NT2/D1 (cell line): Measurements from ENCODE around the gene SNX9.
"Not testable (repeated sequence)": the region's sequence is repeated elsewhere in the genome, so short reads cannot be mapped to it uniquely, and the experiment has no call there.

Experiments
- DNase-seq: peaks from one replicate; pipeline ENCODE4 v3.0.0-alpha.2; 2011; ENCODE audit warnings: low read depth, low spot score
- H3K27me3 ChIP-seq: 2 replicates; pipeline ENCODE4 v1.6.0; 2011; ENCODE audit warnings: mild to moderate bottlenecking; ENCODE audit not compliant: insufficient read length, insufficient read depth
- H3K36me3 ChIP-seq: 2 replicates; pipeline ENCODE4 v1.6.1; 2011; ENCODE audit warnings: mild to moderate bottlenecking, low read length, mixed read lengths; ENCODE audit not compliant: insufficient read depth, insufficient read length
- H3K4me1 ChIP-seq: 2 replicates; pipeline ENCODE4 v1.5.1; 2011; ENCODE audit not compliant: insufficient read depth, insufficient read length
- H3K4me3 ChIP-seq: 2 replicates; pipeline ENCODE4 v1.5.1; 2011; ENCODE audit warnings: low read depth; ENCODE audit not compliant: insufficient read length
- H3K9ac ChIP-seq: 2 replicates; pipeline ENCODE4 v1.6.0; 2011; ENCODE audit warnings: low read depth; ENCODE audit not compliant: insufficient read length
- H3K9me3 ChIP-seq: 2 replicates; pipeline ENCODE4 v1.5.1; 2011; ENCODE audit warnings: mild to moderate bottlenecking, low read length; ENCODE audit not compliant: insufficient read depth
- SUZ12 ChIP-seq: IDR thresholded peaks from 2 replicates; pipeline ENCODE4 v1.6.1; 2011; ENCODE audit not compliant: insufficient read length, insufficient read depth; ENCODE audit errors: extremely low read depth
- YY1 ChIP-seq: IDR thresholded peaks from 2 replicates; pipeline ENCODE4 v1.6.1; 2011; ENCODE audit not compliant: insufficient read length, insufficient read depth
- ZNF274 ChIP-seq: IDR thresholded peaks from 2 replicates; pipeline ENCODE4 v1.6.1; 2011; ENCODE audit warnings: mild to moderate bottlenecking, low read depth, low read length

SNX9 gene

DNA sequence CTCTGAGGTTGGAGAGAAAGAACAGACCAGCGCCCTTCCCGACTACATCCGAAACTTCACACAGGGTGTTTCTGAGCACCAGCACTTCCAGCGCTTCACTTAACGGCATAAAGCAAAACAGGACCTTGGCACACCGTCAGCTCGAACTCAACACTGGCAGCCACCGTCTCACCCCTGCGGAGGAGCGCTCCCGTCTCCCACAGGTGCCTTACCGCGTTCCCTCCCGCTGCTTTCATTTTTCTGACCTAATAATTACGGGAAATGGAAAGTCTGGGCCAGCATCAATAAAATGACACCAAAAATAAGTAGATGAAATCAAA, 120.9 kb downstream of the SNX9 start:
- H3K4me1 ChIP-seq = no peaks in the 10 kb centered on the region
- H3K9ac ChIP-seq = no peak overlapping the region
- H3K9me3 ChIP-seq = no peaks in the 10 kb centered on the region
- H3K36me3 ChIP-seq = peaks cover 50% of the 10 kb centered on the region
- no peak for TF ChIP-seq YY1
- no peak for TF ChIP-seq ZNF274
- no peak for TF ChIP-seq SUZ12
- no peak overlapping the region for H3K4me3 ChIP-seq
- no peaks in the 10 kb centered on the region for H3K27me3 ChIP-seq
- DNase-seq = no peak

DNA sequence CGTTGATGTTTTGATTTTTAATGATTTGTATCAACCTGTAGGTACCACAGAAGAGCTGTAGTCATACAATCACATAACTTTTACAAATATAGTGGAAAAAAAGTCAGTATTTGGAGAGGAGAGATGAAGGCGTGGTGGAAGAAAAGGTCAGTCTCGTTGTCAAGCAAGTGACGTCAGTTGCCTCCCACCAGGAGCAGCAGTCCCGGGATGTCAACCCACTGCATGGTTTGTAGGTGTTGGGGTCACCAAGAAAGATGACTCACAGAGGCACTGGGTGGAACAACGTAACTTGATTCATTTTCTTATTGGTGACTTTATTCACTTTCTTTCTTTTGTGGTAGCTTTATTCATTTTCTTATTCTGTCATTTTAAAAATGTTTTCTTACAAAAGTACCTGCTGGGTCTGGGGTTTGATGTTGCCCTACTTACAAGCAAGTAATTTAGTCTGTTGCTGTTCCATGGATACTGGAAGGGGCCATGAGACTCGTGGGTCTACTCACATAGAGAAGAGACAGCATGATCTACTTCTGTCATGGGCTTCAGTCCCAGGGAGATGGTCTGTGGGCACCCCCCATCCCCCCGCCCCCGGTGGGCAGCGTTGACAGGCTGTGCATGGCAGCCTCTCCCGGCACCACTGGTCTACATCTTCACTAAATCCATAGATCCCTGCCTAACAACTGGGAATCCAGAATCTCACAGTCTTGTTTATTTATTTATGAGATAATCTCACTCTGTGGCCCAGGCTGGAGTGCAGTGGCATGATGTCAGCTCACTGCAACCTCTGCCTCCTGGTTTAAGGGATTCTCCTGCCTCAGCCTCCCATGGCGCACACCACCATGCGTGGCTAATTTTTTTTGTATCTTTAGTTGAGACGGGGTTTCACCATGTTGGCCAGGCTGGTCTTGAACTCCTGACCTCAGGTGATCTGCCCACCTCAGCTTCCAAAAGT, 122.2 kb downstream of the SNX9 start:
- TF ChIP-seq SUZ12 (no peak), YY1 (no peak), ZNF274 (no peak)
- Histone ChIP-seq H3K9me3 (no peaks in the 10 kb centered on the region), H3K27me3 (no peaks in the 10 kb centered on the region), H3K9ac (no peak overlapping the region), H3K36me3 (peaks cover 39% of the 10 kb centered on the region), H3K4me1 (no peaks in the 10 kb centered on the region), H3K4me3 (no peak overlapping the region)
- DNase-seq = no peak

DNA sequence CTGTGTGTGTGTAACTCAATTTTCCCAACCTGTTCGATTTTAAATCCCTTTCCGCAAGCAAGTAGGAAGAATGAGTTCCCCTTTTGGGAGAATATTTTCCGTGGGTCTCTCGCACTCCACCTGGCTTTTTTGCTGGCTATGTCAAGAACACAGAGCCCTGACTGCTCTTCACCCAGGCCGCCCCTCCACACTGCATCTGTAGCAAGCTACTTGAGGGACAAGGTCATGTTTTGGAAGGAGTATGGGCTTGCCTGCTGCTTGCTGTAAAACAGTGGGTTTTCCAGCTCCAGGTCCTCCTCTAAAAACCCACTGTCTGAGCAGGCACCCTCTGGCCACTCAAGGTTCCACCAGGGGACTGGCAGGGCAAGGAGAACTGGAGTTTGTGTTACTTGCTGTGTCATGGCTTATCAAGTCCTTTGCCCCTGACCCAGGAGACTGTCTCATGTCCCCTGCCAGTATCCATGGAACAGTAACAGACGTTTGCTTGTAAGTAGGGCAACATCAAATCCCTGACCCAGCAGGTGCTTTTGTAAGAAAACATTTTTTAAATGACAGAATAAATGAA, 123.1 kb downstream of the SNX9 start:
- H3K4me3 ChIP-seq = no peak overlapping the region
- no peaks in the 10 kb centered on the region for H3K9me3 ChIP-seq
- H3K36me3 ChIP-seq = peaks cover 34% of the 10 kb centered on the region
- H3K27me3 ChIP-seq = no peaks in the 10 kb centered on the region
- TF ChIP-seq YY1 (no peak), SUZ12 (no peak), ZNF274 (no peak)
- no peaks in the 10 kb centered on the region for H3K4me1 ChIP-seq
- no peak for DNase-seq
- H3K9ac ChIP-seq = no peak overlapping the region

DNA sequence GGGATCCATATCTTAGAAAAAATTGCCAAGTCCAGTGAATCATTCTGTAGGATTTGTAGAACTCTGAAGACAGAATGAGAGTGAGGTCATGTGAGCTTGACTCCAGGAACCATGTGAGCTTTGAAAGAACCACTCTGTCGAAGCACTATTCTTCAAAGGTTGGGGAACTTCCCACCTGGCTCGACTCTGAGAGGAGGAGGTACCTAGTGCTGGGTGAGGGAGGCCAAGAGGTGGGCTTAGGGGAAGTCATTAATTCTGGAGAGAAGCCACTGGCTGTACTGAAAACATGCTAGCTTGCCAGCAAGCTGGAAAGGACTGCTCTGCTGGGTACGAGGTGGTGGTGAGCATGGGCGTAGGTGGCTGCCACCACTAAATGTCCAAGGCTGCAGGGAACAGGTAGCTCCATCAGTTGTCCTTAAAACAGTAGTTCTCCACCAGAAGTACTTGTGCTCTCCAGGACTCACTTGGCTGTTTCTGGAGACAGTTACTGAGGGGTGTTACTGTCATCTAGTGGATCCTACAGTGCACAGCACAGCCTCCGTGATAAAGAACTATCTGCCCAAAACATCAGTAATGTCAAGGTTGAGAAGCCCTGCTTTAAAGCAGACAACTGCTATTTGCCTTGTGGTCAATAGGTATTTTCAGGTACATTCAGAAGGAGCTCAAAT, 124.0 kb downstream of the SNX9 start:
- no peak for DNase-seq
- no peaks in the 10 kb centered on the region for H3K9me3 ChIP-seq
- no peak overlapping the region for H3K9ac ChIP-seq
- peaks cover 26% of the 10 kb centered on the region for H3K36me3 ChIP-seq
- H3K4me1 ChIP-seq = no peaks in the 10 kb centered on the region
- TF ChIP-seq ZNF274 (no peak), SUZ12 (no peak), YY1 (no peak)
- no peak overlapping the region for H3K4me3 ChIP-seq
- no peaks in the 10 kb centered on the region for H3K27me3 ChIP-seq

DNA sequence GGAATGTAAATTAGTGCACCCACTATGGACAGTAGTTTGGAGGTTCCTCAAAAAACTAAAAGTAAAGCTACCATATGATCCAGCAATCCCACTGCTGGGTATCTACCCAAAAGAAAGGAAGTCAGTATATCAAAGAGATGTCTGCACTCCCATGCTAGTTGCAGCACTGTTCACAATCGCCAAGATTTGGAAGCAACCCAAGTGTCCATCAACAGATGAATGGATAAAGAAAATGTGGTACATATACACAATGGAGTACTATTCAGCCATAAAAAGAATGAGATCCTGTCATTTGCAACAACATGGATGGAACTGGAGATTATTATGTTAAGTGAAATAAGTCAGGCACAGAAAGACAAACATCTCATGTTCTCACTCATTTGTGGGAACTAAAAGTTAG, 127.9 kb downstream of the SNX9 start:
- H3K9ac ChIP-seq, H3K36me3 ChIP-seq, H3K27me3 ChIP-seq, H3K9me3 ChIP-seq, DNase-seq, H3K4me3 ChIP-seq, H3K4me1 ChIP-seq: not testable (repeated sequence)

DNA sequence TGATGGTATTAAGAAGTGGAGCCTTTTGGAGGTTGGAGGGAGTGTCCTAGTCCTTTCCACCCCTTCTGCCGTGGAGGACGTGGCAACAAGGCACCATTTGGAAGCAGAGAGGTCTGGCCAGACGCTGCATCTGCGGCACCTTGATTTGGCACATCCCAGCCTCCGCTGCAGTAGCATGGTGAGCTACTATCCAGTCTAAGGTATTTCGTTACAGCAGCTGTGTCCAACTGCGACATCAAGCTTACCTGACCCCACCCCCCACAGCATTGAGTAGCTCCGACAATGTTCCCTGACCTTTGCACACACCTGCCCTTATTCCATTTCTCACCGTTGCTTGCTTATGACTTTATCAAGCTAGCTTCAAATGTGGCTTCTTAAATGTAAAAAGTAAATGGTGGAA, 128.8 kb downstream of the SNX9 start:
- no peak overlapping the region for H3K4me3 ChIP-seq
- no peak for DNase-seq

DNA sequence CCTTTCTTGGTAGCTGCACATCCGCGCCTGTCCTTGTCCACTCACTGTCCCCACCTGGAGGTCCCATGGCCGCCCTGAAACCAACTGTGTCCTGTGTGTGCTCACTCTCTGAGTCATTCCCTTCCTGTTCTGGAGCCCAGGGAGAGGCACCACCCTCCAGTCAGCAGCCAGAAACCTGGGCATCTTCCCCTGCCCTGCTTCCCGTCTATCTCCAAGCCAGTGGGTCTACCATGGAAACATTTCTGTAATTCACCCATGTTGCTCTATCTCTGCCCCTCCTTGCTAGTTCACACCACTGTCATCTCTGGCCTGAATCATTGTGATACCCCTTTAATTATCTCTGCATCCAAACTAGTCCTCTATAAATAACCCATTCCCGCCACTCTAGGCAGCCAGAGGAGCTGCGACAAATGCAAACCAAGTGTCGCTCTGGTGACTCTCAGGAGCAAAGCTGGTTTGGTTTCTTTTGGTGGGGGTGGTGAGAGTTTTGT, 129.9 kb downstream of the SNX9 start:
- Histone ChIP-seq H3K36me3 (no peaks in the 10 kb centered on the region), H3K27me3 (no peaks in the 10 kb centered on the region), H3K4me3 (no peak overlapping the region), H3K9ac (no peak overlapping the region), H3K4me1 (peaks cover 2% of the 10 kb centered on the region), H3K9me3 (peaks cover 4% of the 10 kb centered on the region; the same call in 1 of the 2 replicates)
- TF ChIP-seq YY1 = no peak
- DNase-seq = no peak

More for the DNA sequence above, 128.8 kb downstream of the SNX9 start:
- TF ChIP-seq ZNF274 (no peak), YY1 (no peak), SUZ12 (no peak)
- Histone ChIP-seq H3K4me1 (peaks cover 2% of the 10 kb centered on the region), H3K27me3 (no peaks in the 10 kb centered on the region), H3K9ac (no peak overlapping the region), H3K36me3 (no peaks in the 10 kb centered on the region), H3K9me3 (no peaks in the 10 kb centered on the region)
